Stimulated activated CD8-positive, alpha-beta memory T cell treated with anti-CD3 and anti-CD28 coated beads, Interleukin-12 subunit alpha, Interleukin-12 subunit beta, amount 100 ng/mL, for 24 hours (primary cell): Measurements from ENCODE around the gene HS3ST1.
"Not testable (repeated sequence)": the region's sequence is repeated elsewhere in the genome, so short reads cannot be mapped to it uniquely, and the experiment has no call there.

Experiments used
- DNase-seq: peaks from one replicate; pipeline ENCODE4 v3.0.0-alpha.2; 2020; ENCODE audit errors: extremely low read depth

Gene HS3ST1

GRCh38 chr4:11402192-11402591 is 26.5 kb downstream of the HS3ST1 start:
- no peak for DNase-seq

- DNase-seq, result no peak
These were observed 29.2 kb downstream of the HS3ST1 start for GRCh38 chr4:11399461-11399971.

- no peak for DNase-seq
These were observed 30.7 kb downstream of the HS3ST1 start for GRCh38 chr4:11397819-11398610.

- no peak for DNase-seq
These were observed 31.5 kb downstream of the HS3ST1 start for GRCh38 chr4:11397146-11397545.

GRCh38 chr4:11393551-11393950 is 35.1 kb downstream of the HS3ST1 start:
- no peak for DNase-seq

GRCh38 chr4:11384072-11384471 is 44.6 kb downstream of the HS3ST1 start:
- not testable (repeated sequence) for DNase-seq

- no peak for DNase-seq
These were observed 52.1 kb downstream of the HS3ST1 start for GRCh38 chr4:11376571-11376970.

GRCh38 chr4:11376146-11376545 is 52.5 kb downstream of the HS3ST1 start:
- no peak for DNase-seq

GRCh38 chr4:11368701-11369115 is 60.0 kb downstream of the HS3ST1 start:
- no peak for DNase-seq

GRCh38 chr4:11367371-11367770 is 61.3 kb downstream of the HS3ST1 start:
- DNase-seq, result no peak

GRCh38 chr4:11366859-11367258 is 61.8 kb downstream of the HS3ST1 start:
- no peak for DNase-seq

GRCh38 chr4:11365039-11365438 is 63.7 kb downstream of the HS3ST1 start:
- DNase-seq, result no peak

- no peak for DNase-seq
These were observed 69.1 kb downstream of the HS3ST1 start for GRCh38 chr4:11359591-11359990.

- DNase-seq, result no peak
These were observed 73.5 kb downstream of the HS3ST1 start for GRCh38 chr4:11355226-11355625.

GRCh38 chr4:11354531-11354930 is 74.2 kb downstream of the HS3ST1 start:
- DNase-seq, result no peak

- no peak for DNase-seq
These were observed 80.1 kb downstream of the HS3ST1 start for GRCh38 chr4:11348449-11349088.

- no peak for DNase-seq
These were observed 83.8 kb downstream of the HS3ST1 start for GRCh38 chr4:11344916-11345315.

GRCh38 chr4:11343536-11343935 is 85.2 kb downstream of the HS3ST1 start:
- DNase-seq, result no peak
